Spleen (tissue), 7 donors: ENCODE measurements around the gene CDC42EP5.

ENCODE experiments used
- CTCF ChIP-seq, 11 experiments: fragments of 200-600 bp in 7 of 11; fragments of 450-650 bp in 4 of 11; sonication (generic) in 4 of 11; IDR thresholded peaks in 8 of 11; conservative IDR thresholded peaks in 3 of 11; 1 replicate in 7 of 11; 2 replicates in 4 of 11; pipeline versions ENCODE4 v1.4.0 to v1.8.0; 2016 to 2021; ENCODE audit warnings: antibody characterized with exemption in 11 of 11, inconsistent platforms in 4 of 11, mild to moderate bottlenecking in 1 of 11
- POLR2AphosphoS5 ChIP-seq, 3 donors: sonication (generic); formaldehyde crosslinking; IDR thresholded peaks; one replicate each; pipeline ENCODE4 v1.5.1; 2017; ENCODE audit warnings: antibody characterized with exemption in 3 of 3
- donor health status: DM: no; HTN: no; CAD: no; lungs with moderate emphysema.
- donor health status: DM: no; HTN: no; CAD: no.
- donor health status: DM: no; HTN: no; CAD: no.

DNA sequence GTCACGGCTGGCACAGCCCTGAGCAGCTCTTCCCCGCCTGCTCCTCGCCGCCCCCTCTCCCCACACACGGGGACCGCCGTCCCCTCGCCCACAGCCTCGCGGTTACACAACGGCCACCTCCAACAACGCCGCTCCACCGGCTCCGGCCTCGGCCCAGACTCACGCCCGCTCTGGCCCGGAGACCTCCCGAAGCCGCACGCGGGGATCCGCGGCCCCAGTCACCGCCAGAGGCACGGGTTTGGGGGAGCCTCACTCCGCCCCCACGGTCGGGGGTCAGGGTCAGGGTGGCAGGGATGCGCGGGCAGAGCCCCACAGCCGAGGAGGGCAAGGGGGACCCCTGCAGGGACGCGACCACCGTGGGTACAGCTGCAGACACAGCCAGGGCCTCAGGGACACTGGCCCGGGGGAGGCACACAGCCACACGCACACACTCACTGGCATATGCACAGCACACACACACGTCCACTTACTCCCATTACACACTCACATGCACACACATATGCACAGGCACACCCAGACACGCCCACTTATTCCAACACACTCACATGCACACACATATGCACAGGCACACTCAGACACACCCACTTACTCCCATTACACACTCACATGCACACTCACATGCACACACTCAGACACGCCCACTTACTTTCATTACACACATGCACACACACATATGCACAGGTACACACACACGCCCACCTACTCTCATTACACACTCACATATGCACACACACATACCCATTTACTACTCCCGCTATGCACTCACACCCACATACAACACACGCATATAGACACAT, 56.2 kb downstream of the CDC42EP5 start:
- TF ChIP-seq CTCF (IDR thresholded peaks at IDR 0.05 in 8 of 11, conservative IDR thresholded peaks at IDR 0.05 in 3 of 11) (no peak), POLR2AphosphoS5 (IDR thresholded peaks at IDR 0.05) (no peak)
